ENCODE data around the gene RRAGD.
"Not testable (repeated sequence)": the region's sequence is repeated elsewhere in the genome, so short reads cannot be mapped to it uniquely, and the experiment has no call there.

The RRAGD gene

DNA sequence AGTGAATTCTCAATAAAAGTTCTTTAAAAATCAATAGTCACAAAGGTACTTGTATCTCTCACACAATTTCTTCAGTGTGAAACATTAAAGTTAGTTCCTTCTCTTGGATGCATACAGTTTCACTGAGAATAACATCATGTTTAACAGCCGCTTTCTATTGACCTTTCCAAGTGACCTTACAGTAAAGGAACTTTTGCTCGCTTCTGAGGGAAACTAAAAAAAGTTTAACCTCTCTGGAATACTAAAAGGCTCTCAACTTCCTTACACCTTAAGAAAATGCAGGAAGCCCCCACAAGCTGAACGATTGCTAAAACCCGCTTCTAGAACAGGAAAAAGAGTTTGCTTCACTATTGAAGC is 1.3 kb downstream of the RRAGD start:
- DNase-seq, result no peak

DNA sequence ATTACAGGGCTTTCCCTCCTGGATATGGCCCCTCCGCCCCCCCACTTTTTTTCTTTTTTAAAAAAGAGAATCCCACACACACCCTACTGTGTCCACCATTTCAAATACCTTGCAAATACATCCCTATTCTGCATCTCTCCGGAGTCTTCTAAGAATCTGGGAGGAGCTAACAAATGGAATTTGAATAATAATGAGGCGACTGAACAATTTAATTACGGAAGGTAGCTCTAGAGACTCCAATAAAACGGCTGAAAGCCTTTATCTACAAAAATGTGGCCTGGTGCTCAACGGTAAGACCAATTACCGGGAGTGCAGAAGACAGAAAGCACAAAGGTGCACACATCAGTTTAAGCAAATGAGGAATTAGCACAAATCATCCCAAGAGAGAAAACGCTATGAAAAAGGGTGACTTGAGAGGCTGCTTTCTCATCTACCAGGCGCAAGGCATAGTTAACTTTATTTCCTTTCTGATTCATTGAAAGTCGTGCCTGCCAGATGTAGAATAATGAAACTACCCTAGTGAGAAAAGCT is 1.8 kb downstream of the RRAGD start:
- no peak for DNase-seq

GRCh38 chr6:89409461-89410035 is 2.5 kb downstream of the RRAGD start:
- no peak for DNase-seq

DNA sequence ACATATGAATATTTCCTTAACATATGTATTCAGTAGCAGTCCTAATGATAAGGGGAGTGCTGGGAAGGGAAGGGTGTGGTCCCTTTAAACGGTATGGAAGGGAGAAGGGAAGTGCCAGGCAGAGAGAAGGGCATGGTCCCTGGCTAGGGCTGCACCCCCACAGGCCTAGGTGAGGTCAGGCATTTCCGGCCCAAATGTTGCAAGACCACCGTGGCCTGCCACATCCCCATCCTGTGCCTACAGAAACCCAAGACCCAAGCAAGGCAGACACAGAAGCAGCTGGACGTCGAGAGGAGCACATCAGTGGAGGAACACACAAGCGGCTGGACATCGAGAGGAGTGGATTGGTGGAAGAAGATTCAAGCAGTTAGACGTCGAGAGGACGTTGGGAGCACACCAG is 5.9 kb downstream of the RRAGD start:
- DNase-seq, result no peak

- no peak for DNase-seq
These were observed 7.6 kb downstream of the RRAGD start for GRCh38 chr6:89404512-89404911.

DNA sequence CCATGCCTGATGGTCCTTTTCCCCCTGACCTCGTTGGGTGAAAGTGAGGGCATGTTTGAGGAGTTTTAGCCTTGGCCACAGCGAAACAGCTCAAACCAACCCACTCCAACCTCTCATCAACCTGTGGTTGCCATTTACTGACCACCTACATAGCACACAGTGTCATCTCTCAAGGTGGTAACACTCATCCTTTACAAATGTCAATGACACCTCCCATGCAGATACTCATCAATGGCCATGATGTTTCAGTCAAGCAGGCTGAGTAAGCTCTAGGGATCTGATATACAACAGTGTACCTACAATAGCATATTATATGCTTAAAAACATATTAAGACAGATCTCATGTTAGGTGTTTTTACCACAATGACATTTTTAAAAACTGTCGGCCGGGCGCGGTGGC is 9.3 kb downstream of the RRAGD start:
- DNase-seq, result no peak

DNA sequence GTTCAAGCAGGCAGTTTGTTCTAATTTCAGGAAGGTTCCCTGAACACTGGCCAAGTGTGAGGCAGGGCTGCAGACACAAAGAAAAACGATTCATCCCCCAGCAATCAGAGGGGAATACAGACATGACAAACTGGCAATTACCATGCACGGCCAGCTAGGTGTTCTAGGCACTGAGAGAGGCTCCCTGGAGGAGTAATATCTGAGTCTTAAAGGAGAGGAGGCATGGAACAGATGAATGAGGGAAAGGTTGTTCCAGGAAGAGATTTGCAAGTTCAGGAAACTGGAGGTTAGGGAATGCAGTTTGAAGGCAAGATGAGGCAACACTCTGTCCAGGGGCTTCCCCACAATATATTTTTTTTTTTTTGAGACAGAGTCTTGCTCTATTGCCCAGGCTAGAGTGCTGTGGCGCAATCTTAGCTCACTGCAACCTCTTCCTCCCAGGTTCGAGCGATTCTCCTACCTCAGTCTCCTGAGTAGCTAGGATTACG is 11.1 kb downstream of the RRAGD start:
- DNase-seq, result no peak

DNA sequence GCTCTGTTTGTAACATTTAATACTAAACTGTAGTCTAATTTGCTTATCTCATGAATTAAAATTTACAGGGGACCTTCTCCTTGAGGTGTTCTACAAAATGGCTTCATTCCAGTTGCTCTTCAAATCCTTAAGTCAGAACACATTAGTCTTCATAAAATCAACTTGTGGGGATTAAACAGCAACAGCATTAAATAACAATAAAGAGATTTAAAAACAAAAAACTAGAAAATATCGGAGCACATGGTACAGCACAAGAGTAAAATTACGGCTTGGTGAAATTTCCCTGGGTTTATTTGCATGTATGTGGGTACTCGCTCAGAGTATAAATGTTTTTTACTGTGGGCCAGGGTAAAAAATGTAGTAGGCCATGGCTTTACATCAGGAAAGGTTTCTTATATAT is 12.0 kb downstream of the RRAGD start:
- DNase-seq, result no peak

DNA sequence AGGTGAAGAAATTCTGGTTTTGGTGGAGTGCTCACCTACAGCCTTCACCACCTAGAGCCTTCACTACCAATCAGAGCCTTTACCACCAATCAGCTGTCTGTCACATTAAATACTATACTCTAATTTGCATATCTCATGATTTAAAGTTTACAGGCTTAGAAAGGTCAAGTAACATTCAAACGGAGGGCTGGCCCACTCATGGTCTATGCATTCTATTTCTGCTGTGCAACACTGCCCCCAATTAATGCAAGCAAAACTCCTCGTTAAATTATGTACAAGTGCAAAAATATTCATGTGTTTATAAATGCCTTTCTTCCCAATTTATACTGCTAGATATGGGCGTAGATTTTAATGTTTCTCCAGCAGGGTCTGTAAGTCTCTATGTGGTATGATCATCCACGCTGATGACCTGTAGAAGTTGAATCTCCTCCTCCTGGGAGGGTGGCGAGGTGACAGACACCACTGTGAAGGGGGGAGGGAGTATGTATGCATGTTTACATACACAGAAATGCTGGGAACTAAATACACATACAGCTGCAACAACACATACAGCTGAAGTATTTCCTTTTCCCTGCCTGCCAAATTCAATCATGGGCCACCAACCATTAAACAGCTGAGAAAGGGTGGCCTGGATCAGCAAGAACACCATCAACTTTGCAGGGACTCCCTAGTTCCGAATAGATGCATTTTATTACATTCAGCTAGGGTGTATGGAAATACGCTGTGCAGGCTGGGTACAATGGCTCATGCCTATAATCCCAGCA is 13.1 kb downstream of the RRAGD start:
- DNase-seq, result no peak

GRCh38 chr6:89397884-89398283 is 14.2 kb downstream of the RRAGD start:
- DNase-seq, result not testable (repeated sequence)

DNA sequence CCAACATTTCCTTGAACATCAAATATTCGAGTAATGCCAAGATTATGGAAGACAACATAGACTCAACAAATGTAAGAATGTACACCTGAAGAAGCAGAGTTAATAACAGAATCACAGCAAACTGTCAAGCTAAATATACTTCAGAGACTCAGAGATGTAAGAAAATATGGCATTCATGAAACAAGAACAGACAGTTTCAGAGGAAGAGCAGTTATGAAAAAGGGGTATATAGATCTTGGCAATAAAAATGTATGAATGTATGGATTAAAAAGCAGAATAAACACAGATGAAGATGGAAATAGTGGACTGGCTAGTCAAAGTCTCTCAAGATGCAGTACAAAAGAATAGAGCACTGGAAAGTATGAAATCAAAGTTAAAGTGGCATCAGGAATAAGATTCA is 18.4 kb downstream of the RRAGD start:
- no peak for DNase-seq

GRCh38 chr6:89392823-89393222 is 19.2 kb downstream of the RRAGD start:
- no peak for DNase-seq

GRCh38 chr6:89388846-89389245 is 23.2 kb downstream of the RRAGD start:
- DNase-seq, result no peak

- no peak for DNase-seq
These were observed 24.4 kb downstream of the RRAGD start for GRCh38 chr6:89387516-89388201.

GRCh38 chr6:89386917-89387491 is 25.1 kb downstream of the RRAGD start:
- no peak for DNase-seq

GRCh38 chr6:89385846-89386245 is 26.2 kb downstream of the RRAGD start:
- DNase-seq, result no peak

DNA sequence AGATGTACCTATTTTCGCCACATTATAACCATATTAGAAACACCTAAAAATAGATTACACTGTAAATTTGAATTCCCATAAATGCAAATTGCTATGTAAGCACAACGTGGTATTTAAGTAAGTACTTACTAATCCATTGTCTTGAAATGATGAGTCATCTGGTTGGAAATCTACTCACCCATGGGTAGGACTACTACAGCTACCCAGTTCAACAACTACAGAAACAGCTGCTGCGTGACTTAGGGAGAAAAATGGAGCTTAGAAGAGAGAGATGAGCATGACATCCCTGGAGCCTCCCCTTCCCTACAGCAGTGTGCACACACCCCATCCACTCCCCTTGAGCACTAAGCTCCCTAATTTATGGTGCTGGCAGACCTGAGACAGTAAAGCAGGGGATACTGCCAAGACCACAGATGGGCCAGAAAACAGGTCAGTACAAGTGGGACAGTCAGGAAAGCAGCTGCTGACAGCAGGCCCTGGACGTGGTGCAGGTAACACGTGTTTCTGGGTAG is 26.9 kb downstream of the RRAGD start:
- no peak for DNase-seq

- DNase-seq, result no peak
These were observed 31.0 kb downstream of the RRAGD start for GRCh38 chr6:89381031-89381430.

- no peak for DNase-seq
These were observed 32.8 kb downstream of the RRAGD start for GRCh38 chr6:89379281-89379680.

DNA sequence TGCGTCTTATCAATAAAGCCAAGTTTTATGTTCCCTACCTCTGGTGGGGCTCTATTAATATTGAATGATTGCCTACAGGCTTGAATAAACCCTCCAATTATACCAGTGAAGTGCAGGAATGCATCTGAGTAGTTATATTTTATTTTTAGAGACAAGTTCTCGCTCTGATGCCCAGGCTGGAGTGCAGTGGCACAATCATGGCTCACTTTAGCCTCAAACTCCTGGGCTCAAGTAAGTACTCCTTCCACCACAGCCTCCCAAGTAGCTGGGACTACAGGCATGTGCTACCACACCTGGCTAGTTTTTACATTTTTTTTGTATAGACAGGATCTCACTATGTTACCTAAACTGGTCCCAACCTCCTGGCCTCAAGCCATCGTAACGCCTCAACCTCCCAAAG is 33.4 kb downstream of the RRAGD start:
- no peak for DNase-seq

- DNase-seq, result peak in 1 of 2 experiments; percentile 47
These were observed 36.4 kb downstream of the RRAGD start for GRCh38 chr6:89375427-89376267.

DNA sequence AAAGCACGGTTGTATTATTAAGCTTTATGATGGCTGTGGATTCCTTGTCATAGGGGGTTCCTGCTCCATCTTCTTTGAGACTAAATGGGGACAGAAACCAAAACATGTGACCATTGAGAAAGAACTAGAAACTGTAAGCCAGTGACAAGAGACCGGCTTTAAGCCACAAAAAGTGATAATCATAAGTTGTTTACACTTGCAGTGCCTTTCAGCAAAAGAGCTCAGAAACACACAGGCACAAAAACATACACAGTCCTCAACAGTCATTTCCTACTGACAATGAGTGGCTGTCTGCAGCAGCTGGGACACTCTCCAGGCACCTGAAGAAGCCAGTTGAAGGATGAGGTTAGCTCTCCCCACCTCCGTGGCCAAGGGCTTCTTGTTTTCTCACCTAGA is 39.6 kb downstream of the RRAGD start:
- DNase-seq, result no peak

All from stimulated activated CD4-positive, alpha-beta T cell treated with anti-CD3 and anti-CD28 coated beads, Interleukin-4, amount 100 ng/mL, for 4 hours (primary cell).